HG03521 (cell line): ENCODE data around the gene WDR81.
"Not testable (repeated sequence)": the region's sequence is repeated elsewhere in the genome, so short reads cannot be mapped to it uniquely, and the experiment has no call there.

Source experiments
- ATAC-seq: cut with Tn5 transposase; IDR thresholded peaks from one replicate; pipeline ENCODE4 v1.9.1; 2021; ENCODE audit warnings: mild to moderate bottlenecking, moderate library complexity; ENCODE audit not compliant: unreplicated experiment

The WDR81 gene

DNA sequence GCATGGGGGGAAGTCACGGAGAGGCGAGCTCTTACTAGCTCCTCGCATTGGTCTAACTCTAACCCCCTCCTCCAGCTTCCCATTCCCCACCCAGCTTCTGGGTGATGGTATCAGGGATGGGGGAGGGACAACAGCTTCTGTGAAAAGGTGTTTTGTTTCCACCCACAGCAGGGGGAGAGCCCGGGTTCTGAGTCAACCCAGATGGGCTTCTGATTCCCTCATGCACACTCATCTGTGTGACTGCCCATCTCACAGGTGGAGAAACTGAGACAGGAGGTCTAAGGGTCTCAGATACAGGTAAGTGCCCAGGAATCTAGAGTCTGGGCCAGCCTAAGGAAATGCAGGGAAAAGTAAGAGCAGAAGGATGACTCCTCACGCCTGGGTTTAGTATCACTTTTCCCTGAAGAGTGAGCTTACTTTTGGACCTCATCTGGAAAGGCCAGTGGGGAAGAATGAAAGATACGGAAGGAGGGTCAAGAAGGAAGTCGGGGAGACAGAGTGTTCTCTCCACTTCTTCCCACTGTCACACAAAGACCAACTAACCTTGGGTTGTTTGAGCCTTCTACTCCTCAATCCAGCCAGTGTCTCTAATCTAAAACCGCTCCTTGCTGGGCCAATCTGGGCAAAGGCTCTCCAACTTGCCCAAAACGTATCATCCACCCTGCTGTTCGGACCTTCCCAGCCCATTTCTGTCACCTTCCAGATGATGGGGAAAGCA lies 11.2 kb upstream of the WDR81 start:
- no peak for ATAC-seq

- ATAC-seq: no peak
Measured at GRCh38 chr17:1713878-1714426, 10.6 kb upstream of the WDR81 start.

DNA sequence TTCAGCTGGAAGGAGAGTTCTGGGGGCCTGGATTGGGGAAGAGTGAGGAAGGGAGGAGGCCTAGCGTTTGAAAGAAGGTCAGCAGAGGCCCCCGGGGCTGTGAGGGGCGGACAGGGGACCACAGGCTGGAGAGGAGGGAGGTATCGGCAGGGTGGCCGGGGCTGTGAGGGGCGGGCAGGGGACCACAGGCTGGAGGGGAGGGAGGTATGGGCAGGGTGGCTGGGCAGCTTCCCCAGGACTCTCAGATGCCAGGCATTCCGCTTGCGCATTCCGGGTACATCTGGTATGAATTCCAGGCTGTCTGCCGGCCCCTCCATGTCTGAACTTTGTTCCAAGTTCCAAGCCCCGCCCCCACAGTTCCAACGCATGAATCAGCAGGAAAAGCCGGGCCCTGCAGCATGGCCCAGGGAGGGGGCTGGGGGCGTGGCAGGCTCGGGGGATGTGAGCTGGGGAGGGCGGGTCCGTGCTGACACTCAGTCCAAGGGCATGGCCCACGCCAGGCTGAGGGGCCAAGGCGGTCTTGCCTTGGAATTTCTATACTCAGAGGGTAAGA lies 10.0 kb upstream of the WDR81 start:
- no peak for ATAC-seq

GRCh38 chr17:1714980-1715802 lies 9.3 kb upstream of the WDR81 start:
- ATAC-seq: no peak

- no peak for ATAC-seq
Measured at GRCh38 chr17:1715803-1716075, 8.8 kb upstream of the WDR81 start.

DNA sequence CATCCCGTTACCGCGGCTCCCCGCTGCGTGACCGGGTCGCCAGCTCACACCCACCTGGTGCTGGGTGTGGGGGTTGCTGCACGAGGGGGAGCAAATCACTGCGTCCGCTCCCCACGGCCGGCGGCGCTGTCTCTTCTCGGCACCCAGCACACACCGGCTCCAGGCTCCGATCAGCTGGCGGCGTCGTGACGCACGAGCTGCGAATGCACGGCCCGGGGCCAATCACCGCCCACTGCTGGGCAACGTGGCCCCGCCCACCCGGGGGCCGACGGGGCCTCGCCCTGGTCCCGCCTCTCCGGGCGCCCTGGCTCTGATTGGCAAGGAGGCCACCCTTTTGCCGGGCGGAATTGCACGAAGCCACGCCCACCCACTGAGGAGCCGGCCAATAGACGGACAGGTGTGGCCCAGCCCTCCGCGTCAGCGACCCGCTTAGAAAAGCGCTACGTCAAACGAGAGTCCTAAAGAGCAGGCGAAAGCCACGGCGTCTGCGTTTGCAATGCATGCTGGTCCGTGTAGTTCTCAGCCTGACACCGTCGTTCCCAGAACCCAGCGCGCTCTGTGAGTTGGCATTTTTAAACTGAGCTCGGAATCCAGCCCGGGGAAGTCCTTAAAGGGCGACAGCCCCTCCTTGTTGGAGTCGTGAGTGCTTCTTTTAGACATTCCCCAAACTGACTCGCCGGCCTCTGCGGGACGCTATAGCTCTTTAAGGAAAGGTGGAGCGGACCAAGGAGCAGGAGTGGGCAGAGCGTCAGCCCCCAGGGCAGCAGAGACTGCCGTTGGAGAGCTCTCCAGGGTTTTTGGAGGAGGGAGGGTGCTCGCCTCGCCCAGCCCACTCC lies 8.2 kb upstream of the WDR81 start:
- peak; percentile 67 for ATAC-seq

DNA sequence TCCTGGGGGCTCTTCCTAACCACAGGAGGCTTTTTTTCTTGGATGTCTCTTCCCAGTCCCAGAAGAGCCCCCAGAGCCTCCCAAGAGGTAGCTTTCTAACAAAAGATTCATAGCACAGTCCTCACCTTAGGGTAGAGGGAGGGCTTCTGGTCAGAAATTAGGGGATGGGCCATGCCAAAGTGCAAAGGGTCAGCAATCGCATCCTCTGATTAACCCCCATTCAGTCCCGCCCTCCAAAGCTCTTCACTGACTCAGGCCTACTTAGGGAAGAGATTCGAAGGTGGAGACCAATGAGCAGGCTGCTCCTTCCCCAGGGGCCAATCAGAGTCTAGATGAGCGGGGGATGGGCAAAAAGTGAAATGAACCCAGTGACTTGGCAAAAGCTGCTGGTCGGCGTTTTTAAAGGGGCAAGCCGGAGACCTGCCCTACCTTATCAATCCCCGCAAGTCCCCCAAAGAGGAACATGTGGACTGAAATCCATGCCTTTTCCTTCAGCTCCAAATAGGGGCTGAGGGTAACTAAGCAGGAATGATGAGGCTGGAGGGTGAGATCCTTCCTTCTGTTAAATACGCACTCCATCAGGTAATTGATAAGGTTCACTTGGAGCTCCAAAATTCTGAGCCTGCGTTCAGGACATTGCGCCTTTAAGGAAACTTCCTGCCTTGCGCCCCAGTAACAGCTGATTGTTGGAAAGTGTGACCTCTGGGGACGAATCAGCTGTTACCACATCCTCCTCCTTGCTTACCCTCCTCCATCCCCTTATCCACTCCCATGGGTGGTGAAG lies 7.4 kb upstream of the WDR81 start:
- peak; percentile 37 for ATAC-seq

DNA sequence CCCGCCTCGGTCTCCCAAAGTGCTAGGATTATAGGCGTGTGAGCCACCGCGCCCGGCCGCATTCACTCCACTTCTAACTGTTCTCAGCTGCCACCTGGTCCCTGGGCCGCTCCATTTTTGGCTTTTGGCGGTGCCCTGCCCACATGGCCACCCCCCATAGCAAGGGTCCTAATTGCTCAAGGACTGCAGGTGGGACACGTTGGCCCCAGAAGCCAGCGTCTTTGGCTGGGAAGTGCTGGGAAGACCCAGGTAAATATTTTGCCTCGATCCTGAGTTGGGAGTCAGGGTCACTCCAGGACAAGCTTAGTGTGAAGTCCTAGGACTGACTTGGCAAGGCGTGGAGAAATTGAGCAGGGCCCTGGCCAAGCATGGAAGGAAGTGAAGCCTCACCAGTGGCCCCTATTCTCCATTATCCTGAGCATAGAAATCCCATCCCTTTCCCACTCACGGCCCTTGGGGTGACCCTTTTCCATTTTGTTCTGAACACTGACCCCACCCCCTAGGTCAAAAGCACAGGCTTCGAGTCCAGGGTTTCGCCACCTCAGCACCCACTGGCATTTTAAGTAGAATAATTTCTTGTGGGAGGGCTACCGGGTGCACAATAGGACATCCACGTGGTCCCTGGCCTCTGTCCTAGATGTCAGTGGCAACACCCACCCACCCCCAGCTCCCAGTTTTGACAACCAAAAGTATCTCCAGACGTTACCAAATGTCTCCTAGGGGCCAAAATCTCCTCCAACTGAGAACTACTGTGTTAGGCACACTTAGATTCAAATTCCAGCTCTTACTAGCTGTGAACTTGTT lies 5.9 kb upstream of the WDR81 start:
- no peak for ATAC-seq

- ATAC-seq: no peak
Measured at GRCh38 chr17:1720856-1721386, 3.6 kb upstream of the WDR81 start.

DNA sequence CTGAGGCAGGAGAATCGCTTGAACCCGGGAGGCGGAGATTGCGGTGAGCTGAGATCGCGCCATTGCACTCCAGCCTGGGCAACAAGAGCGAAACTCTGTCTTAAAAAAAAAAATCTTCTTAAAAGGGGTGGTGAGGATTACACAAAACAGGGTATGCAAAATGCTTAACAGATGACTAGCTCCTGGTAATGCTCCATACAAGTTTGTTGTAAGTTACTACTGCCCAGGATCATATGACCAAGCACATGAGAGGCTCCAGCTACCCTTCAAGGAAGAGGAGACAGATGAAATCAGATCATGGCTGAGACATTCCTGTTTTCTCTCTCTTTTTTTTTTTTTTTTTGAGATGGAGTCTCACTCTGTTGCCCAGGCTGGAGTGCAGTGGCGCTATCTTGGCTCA lies 2.5 kb upstream of the WDR81 start:
- ATAC-seq: not testable (repeated sequence)

DNA sequence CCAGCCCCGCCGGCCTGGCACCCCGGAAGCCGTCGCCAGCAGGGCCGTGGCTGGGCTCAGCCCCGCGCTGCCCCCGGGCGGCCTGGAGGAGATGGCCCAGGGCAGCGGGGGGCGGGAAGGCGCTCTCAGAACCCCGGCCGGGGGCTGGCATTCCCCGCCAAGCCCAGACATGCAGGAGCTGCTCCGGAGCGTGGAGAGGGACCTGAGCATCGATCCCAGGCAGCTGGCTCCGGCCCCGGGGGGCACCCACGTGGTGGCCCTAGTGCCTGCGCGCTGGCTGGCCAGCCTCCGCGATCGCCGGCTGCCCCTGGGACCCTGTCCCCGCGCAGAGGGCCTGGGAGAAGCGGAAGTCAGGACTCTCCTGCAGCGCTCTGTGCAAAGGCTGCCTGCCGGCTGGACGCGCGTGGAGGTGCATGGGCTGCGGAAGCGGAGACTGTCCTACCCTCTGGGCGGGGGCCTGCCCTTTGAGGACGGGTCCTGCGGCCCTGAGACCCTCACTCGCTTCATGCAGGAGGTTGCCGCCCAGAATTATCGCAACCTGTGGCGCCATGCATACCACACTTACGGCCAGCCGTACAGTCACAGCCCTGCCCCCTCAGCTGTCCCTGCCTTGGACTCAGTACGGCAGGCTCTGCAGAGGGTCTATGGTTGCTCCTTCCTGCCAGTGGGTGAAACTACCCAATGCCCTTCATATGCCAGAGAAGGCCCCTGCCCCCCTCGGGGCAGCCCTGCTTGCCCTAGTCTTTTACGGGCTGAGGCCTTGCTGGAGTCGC lies 551 bp downstream of the WDR81 start:
- ATAC-seq: peak; percentile 24

- ATAC-seq: no peak
Measured at GRCh38 chr17:1725642-1726511, 1.4 kb downstream of the WDR81 start.

GRCh38 chr17:1726626-1727257 lies 2.2 kb downstream of the WDR81 start:
- ATAC-seq: no peak

GRCh38 chr17:1727258-1727789 lies 2.8 kb downstream of the WDR81 start:
- no peak for ATAC-seq

DNA sequence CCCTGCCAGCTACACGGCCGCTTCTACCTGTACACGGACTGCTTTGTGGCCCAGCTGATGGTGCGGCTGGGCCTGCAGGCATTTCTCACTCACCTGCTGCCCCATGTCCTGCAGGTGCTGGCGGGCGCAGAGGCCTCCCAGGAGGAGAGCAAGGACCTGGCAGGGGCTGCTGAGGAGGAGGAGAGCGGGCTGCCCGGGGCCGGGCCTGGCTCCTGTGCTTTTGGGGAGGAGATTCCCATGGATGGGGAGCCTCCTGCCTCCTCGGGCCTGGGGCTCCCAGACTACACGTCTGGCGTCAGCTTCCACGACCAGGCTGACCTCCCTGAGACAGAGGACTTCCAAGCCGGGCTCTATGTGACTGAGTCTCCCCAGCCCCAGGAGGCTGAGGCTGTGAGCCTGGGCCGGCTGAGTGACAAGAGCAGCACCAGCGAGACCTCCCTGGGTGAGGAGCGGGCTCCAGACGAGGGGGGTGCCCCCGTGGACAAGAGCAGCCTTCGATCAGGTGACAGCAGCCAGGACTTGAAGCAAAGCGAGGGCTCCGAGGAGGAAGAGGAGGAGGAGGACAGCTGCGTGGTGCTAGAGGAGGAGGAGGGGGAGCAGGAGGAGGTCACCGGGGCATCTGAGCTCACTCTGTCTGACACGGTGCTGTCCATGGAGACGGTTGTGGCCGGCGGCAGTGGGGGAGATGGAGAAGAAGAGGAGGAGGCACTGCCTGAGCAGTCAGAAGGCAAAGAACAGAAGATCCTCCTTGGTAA lies 3.5 kb downstream of the WDR81 start:
- ATAC-seq: no peak

GRCh38 chr17:1729966-1730325 lies 5.4 kb downstream of the WDR81 start:
- ATAC-seq: no peak
